Measurements from ENCODE around the gene SLCO1B1.
"Not testable (repeated sequence)": the region's sequence is repeated elsewhere in the genome, so short reads cannot be mapped to it uniquely, and the experiment has no call there.

SLCO1B1 gene, protein sequence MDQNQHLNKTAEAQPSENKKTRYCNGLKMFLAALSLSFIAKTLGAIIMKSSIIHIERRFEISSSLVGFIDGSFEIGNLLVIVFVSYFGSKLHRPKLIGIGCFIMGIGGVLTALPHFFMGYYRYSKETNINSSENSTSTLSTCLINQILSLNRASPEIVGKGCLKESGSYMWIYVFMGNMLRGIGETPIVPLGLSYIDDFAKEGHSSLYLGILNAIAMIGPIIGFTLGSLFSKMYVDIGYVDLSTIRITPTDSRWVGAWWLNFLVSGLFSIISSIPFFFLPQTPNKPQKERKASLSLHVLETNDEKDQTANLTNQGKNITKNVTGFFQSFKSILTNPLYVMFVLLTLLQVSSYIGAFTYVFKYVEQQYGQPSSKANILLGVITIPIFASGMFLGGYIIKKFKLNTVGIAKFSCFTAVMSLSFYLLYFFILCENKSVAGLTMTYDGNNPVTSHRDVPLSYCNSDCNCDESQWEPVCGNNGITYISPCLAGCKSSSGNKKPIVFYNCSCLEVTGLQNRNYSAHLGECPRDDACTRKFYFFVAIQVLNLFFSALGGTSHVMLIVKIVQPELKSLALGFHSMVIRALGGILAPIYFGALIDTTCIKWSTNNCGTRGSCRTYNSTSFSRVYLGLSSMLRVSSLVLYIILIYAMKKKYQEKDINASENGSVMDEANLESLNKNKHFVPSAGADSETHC

DNA sequence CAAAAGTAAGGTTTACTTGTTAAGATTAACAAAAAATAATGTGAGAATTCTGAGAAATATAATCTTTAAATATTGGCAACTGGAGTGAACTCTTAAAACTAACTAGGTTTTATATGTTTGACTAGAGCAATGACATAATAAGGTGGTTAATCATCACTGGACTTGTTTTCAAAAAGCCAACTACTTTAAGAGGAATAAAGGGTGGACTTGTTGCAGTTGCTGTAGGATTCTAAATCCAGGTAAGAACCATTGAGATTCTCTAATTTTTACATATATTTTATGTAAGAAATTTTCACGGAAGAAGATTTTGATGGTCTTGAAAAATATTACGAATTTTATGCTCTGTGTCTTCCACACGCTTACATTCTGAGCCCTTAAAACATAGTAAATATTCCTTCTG lies at the start of gene SLCO1B1:
Gene SLCO1B1, plus strand, starts transcription at position 197 of the 400 bp plus-strand sequence. CDS start 10,381 bp downstream, outside the sequence.
- no peak for DNase-seq

DNA sequence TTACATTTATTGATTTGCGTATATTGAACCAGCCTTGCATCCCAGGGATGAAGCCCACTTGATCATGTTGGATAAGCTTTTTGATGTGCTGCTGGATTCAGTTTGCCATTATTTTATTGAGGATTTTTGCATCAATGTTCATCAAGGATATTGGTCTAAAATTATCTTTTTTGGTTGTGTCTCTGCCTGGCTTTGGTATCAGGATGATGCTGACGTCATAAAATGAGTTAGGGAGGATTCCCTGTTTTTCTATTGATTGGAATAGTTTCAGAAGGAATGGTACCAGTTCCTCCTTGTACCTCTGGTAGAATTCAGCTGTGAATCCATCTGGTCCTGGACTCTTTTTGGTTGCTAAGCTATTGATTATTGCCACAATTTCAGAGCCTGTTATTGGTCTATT lies 46.2 kb upstream of the SLCO1B1 start:
- DNase-seq = not testable (repeated sequence)

DNA sequence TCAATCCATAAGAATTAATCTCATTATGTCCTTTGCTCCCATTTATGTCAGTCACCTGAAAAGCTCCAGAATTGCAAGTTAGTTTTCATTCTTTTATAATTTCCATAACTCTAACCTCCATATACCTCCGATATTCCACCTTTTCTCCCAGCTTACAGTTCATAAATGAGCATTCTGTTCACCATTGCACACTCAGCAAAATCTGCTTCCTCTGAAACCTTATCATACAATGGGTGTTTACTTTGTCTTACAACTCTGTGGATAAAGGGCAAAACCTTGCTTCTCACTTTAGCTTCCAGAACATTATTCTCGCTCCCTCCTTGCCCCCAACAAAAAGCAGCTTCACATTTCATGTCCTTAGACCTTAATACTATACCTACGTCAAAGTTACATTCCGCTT lies 19.3 kb upstream of the SLCO1B1 start:
- no peak for DNase-seq

DNA sequence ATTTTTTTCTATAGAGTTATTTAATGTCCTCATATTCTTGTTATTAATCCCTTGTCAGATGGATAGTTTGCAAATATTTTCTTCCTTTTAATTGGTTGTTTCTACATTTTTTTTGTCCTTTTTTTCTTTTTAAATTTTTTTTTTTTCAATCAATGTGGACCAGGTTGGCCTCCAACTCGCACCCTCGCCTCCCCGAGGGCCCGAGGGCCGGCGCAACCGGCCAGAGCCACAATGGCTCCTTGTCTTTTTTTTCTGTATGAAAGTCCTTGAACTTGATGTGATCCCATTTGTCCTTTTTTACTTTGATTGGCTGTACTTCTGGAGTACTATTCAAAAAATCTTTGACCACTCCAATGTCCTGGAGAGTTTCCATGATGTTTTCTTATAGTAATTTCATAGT lies 17.7 kb upstream of the SLCO1B1 start:
- DNase-seq = no peak

DNA sequence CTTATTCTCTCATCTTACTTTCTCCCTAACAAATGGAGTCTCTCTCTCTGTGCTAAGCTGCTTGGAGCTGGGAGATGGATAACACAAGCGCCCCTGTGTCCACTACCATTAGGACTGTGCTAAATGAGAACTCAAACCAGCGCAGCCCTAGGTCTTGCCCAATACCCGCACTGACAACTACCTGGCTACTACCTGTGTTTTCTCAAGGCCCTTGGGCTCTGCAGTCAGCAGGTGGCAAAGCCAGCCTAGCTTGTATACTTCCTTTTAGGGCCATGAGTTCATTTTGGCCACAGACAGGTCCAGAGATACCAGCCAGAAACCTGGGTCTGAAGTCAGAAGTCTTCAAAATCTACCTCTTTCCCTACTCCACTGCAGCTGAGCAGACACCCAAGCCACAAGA lies 13.0 kb upstream of the SLCO1B1 start:
- DNase-seq = no peak

DNA sequence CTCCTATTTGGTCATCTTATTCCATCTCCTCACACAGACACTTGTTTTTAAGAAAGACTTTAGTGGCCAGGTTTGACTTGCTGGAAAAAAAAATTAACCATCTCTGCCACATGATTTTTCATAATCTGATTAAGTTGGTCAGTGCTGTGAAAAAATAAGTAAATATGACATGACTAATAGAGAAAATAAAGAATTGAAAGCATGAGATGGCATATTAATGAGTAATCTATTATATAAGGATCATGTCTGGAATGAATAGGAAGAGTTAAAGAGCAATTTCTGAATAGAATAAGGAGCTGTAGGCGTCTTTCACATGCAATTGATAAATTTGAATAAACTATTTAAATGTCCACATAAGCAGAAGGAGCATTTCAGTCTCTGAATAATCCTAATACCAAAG lies 12.2 kb upstream of the SLCO1B1 start:
- DNase-seq = no peak

DNA sequence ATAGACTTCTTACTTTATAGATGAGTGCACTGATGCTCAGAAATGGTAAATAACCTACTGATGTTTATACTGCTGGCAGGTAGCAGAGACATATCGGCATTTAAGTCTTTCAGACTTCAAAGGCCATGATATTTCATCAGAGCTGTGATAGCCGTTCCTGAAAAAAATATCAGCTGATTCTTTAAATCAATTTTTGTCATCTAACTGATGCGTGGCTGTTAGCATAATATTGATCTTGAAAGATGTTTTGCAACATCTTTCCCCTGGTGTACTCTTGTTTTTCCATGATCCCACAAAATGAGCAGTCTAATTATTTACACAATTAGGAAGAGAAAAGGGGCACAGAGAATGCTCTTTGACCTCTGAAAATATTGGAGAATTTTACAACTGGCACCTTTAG lies 1.6 kb upstream of the SLCO1B1 start:
- DNase-seq = no peak

DNA sequence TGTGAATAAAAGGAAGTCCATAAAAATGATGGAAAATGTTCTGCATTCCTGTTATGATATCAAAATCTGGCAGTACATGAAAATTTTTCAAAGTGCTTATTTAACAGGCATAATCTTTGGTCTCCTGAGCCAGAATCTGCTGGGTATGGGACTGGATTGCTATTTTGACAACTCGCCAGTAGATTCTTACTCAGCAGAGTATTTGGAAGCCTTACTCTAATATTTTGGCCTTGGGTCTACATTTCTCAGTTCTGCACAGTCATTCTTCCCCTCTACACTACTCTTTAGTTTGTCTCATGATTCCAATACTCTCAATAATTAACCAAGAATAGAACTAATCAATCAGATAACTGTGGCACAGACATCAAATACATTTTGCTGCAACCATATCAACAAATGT lies 1.1 kb upstream of the SLCO1B1 start:
- no peak for DNase-seq

DNA sequence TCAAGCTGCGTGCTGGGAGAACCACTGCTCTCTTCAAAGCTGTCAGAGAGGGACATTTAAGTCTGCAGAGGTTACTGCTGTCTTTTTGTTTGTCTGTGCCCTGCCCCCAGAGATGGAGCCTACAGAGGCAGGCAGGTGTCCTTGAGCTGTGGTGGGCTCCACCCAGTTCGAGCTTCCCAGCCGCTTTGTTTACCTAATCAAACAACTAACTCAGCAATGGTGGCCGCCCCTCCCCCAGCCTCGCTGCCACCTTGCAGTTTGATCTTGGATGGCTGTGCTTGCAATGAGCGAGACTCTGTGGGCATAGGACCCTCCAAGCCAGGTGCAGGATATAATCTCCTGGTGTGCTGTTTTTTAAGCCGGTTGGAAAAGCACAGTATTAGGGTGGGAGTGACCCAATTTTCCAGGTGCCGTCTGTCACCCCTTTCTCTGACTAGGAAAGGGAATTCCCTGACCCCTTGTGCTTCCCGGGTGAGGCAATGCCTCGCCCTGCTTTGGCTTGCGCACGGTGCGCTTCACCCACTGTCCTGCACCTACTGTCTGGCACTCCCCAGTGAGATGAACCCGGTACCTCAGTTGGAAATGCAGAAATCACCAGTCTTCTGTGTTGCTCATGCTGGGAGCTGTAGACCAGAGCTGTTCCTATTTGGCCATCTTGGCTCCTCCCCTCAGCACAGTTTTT lies 6.5 kb downstream of the SLCO1B1 start:
- not testable (repeated sequence) for DNase-seq

DNA sequence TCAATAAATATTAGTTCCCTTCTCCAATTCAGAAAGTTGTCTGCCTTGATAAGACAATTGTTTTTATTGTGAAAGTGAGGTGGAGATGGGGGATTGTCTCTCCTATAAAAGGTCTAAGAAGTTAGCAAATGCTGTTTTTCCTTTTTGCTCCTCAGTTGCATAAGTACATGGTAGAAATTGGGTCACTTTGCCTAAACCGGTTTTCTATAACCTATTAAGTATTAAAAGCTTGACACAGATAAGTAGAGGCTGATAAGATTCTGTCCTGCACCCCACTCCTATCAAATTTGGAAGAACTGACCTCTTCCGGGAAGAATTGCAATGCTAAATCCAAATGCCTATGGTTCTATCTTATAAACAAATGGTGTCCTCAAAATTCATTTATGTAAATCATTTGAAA lies 7.0 kb downstream of the SLCO1B1 start:
- DNase-seq = no peak

DNA sequence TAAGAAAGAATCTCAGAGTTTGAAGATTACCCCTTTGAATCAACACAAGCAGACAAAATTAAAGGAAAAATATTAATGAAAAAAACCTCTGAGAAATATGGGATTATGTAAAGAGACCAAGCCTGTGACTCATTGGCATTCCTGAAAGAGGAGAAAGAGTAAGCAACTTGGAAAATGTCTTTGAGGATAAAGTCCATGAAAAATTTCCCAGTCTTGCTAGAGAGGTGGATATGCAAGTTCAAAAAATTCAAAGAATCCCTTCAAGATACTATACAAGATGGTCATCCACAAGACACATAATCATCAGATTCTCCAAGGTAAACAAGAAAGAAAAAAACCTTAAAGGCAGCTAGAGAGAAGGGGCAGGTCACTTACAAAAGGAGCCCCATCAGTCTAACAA lies 13.3 kb downstream of the SLCO1B1 start:
- no peak for DNase-seq

DNA sequence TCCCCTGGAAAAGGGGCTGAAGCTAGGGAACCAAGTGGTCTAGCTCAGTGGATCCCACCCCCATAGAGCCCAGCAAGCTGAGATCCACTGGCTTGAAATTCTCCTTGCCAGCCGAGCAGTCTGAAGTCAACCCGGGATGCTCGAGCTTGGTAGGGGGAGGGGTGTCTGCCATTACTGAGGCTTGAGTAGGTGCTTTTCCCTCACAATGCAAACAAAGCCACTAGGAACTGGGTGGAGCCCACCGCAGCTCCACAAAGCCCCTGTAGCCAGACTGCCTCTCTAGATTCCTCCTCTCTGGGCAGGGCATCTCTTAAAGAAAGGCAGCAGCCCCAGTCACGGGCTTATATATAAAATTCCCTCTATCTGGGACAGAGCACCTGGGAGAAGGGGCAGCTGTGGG lies 18.9 kb downstream of the SLCO1B1 start:
- DNase-seq = not testable (repeated sequence)

DNA sequence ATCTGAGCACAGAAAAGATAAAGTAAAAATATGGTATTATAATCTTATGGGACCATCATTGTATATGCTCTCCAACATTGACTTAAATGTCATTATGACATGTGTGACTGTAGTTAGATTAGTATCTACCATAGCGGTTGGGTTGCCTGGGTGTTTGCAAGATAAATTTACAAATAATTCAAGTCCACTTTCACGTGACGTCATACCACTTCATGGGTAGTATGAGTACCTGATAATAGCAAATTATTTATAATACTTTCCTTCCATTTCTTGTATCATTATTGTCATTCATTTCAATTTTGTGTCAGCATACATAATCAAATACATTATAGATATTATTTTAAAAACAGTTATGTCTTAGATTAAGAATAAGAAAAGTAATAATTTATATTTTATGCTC lies 20.2 kb downstream of the SLCO1B1 start:
- DNase-seq = no peak

DNA sequence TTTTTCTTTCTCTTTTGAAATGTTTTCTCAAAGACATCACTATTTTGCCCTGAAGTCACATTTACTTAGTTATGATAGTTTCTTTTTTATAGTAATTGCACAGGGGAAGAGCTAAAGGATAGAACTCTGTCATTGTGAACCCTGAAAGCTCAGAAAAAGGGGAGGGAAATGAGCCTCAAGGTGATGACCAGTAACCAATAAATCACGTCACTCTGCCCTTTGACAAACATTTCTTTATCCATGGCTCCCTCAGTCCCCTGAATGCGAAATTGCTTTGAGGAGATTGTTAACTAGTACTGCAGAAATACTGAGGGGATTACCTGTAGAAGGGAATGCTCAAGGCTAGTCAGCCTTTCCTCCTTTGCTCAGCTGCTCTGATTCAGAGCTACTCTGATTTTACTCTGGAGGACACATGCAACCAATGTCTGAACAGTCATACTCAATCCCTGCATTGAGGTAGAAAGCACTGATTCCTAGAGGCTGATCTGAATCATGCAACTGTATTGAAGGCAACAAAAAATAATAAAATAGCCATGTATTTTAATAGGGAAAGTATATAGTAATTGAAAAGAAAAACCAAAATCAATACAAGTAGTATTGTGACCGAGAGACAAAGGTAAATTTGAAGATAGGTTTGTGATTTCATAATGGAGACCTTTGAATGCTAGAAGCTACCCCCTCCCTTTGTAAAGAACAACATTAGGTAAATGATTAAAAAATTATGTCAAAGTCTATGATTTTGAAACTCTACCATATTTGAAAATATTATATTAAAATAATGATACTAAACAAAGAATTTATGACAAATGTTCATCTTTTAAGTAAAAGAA lies 24.7 kb downstream of the SLCO1B1 start:
- no peak for DNase-seq

DNA sequence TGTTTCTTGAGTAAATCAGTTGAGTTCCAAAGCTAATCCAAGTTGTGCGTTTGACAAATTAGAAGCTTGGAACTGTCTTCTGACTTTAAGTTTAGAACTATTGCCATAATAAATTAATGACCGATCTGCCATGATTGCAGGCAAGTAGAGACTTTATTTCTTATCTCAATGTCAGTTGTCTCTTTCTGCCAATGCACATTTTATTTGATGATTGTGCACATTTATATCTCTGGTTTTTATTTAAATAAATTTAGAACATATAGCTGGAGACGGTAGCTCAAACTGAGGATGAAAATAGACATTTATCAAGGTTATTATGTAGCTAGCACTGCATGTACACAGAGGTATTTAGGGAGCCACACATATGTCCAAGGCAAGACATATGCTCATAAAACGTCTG lies 34.1 kb downstream of the SLCO1B1 start:
- DNase-seq = no peak

DNA sequence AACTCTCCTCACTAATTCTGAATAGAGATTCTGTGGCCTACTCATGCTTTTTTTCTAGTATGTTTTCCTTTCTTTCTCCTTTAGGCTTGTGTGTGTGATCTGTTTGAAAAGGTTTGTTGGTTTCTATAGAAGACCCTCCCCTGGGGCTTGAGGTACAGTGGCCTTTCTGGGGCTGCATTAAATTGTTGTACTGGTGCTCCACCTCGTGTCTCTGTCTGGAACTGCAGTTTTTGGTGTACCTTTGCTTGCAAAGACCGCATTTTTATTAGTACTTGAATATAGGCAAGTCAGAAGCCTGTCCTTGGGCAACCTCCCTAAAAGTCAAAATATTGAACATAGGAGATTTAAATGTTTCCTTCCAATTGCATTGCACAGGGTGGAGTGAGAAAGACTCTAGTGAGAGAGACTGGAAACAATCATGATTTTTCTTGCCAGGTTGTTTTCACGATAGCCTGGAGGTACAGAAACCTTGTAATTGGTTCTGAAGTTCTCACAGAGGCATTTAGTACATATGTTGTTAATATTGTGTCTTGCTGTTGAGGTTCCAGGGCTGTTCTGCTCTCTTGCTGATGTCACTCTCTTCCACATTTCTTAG lies 39.0 kb downstream of the SLCO1B1 start:
- DNase-seq = peak; percentile 20

DNA sequence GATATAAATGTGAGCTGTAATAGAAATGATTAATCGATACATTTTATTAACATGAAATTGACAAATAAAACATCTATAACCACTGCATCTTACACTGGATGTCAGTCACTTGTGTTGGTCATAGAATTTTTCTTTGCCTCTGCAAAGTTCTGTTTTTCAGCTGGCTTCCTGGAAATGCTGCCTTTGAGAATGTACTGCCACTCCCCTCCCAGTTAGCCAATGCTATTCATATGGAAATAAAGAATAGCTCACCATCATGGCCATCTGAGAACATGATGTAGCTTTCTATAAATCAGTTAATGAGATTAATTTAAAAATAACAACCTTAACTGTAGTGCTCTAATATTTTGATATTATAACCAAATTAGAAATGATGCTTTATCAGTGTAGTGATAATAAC lies 41.1 kb downstream of the SLCO1B1 start:
- DNase-seq = no peak

DNA sequence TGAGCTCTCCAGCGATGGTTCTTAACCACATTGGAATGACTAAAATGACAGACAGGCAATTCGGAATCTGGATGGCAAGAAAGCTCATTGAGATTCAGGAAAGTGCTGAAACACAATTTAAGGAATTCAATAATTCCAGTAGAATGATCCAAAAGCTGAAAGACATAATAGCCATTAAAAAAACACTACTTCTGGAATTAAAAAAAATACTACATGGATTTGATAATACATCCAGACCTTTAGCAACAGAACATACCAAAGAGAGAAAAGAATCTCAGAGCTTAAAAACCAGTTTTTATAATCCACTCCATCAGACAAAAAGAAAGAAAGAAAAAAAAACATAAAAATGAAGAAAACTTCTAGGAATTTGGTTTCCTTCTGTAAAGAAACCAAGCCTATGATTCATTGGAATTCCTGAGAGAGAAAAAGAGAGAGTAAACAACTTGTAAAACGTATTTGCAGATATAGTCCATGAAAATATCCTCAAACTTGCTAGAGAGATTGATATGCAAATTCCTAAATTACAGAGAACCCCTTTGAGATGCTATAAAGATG lies 52.8 kb downstream of the SLCO1B1 start:
- DNase-seq = no peak

DNA sequence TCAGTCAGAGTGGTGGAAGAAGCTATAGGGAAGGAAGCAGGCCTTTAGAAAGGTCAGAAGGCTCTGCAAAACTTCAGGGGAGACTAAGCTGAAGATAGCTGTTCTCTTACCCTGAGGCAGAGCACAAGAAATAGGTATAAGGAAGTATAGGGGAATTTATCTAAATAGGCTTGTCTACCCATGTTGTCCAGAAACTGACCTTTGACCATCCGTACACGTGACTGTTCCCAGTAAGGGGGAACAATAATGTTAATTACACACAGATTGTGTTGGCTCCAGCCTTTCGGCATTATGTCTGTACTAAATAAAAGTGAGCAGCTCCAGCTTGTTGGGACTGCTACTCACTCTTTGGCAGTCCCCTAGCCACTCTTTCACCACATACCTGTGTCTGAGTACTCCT lies 59.0 kb downstream of the SLCO1B1 start:
- DNase-seq = no peak

DNA sequence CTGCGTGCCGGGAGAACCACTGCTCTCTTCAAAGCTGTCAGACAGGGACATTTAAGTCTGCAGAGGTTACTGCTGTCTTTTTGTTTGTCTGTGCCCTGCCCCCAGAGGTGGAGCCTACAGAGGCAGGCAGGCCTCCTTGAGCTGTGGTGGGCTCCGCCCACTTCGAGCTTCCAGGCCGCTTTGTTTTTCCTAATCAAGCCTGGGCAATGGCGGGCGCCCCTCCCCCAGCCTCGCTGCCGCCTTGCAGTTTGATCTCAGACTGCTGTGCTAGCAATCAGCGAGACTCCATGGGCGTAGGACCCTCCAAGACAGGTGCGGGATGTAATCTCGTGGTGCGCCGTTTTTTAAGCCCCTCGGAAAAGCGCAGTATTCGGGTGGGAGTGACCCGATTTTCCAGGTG lies 83.4 kb downstream of the SLCO1B1 start:
- not testable (repeated sequence) for DNase-seq

DNA sequence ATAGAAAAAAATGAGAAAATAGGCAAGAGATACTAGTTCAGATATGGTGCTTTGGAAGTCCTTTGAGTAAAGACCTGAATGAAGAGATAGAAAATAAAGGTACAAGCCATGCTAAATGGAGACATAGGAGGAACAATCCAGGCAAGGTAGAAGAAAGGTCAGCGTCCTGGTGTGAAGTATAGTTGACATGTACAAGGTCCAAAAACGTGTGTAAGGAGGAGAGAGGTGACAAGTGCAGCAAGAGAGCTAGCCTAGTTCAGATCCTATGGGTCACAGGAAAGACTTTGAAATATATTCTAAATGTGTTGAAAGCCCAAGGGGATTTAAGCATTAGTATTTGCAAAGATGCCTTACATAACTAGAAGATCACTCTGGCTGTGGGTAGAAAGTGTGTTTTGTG lies 88.2 kb downstream of the SLCO1B1 start:
- no peak for DNase-seq

DNA sequence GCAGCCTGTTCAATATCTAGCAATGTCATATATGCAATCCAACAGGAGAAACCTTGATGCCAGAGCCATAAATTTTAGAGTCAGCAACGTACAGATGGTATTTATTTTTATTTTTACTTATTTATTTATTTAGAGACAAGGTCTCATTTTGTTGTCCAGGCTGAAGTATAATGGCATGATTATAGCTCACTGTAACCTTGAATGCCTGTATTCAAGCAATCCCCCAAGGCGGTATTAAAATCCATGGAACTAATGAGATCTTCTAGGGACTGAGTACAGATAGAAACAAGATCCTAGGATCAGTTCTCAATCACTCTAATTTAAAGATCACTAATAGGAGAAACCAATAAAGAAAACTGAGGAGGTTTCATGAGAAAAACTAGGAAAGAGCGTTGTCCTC lies 89.3 kb downstream of the SLCO1B1 start:
- DNase-seq = no peak
